Measurements from ENCODE around the gene LAMP1. TPM values are rescaled to one million over a fixed set of nuclear protein-coding genes. Genes with fewer than 3 reads are reported as not detected.
"Not testable (repeated sequence)": the region's sequence is repeated elsewhere in the genome, so short reads cannot be mapped to it uniquely, and the experiment has no call there.

The LAMP1 gene, protein sequence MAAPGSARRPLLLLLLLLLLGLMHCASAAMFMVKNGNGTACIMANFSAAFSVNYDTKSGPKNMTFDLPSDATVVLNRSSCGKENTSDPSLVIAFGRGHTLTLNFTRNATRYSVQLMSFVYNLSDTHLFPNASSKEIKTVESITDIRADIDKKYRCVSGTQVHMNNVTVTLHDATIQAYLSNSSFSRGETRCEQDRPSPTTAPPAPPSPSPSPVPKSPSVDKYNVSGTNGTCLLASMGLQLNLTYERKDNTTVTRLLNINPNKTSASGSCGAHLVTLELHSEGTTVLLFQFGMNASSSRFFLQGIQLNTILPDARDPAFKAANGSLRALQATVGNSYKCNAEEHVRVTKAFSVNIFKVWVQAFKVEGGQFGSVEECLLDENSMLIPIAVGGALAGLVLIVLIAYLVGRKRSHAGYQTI
- total RNA-seq (256 TPM), polyA plus RNA-seq (ENCODE audit: insufficient read depth, low read depth, low replicate concordance) (210 TPM)
- long read RNA-seq, donor 1, transcript LAMP1-201 (9 exons, 2,699 nt), result major isoform, 49 of 72 reads
- long read RNA-seq, donor 1, partial matches to known transcripts, result 23 of 72 reads
- long read RNA-seq, donor 1, other reads (novel, unspliced or antisense), result 0 of 72 reads
- long read RNA-seq, donor 2, transcript LAMP1-201 (9 exons, 2,699 nt), result major isoform, 46 of 223 reads
- long read RNA-seq, donor 2, partial matches to known transcripts, result 177 of 223 reads
- long read RNA-seq, donor 2, other reads (novel, unspliced or antisense), result 0 of 223 reads
- long read RNA-seq, donor 3, transcript LAMP1-201 (9 exons, 2,699 nt), result major isoform, 64 of 93 reads
- long read RNA-seq, donor 3, partial matches to known transcripts, result 22 of 93 reads
- long read RNA-seq, donor 3, other reads (novel, unspliced or antisense), result 7 of 93 reads
- long read RNA-seq, donor 4, transcript LAMP1-201 (9 exons, 2,699 nt), result major isoform, 63 of 79 reads
- long read RNA-seq, donor 4, partial matches to known transcripts, result 16 of 79 reads
- long read RNA-seq, donor 4, other reads (novel, unspliced or antisense), result 0 of 79 reads
- long read RNA-seq, donor 5, transcript LAMP1-201 (9 exons, 2,699 nt), result major isoform, 5 of 5 reads
- long read RNA-seq, donor 5, partial matches to known transcripts, result 0 of 5 reads
- long read RNA-seq, donor 5, other reads (novel, unspliced or antisense), result 0 of 5 reads
- long read RNA-seq, donor 6, transcript LAMP1-201 (9 exons, 2,699 nt), result major isoform, 23 of 28 reads
- long read RNA-seq, donor 6, partial matches to known transcripts, result 5 of 28 reads
- long read RNA-seq, donor 6, other reads (novel, unspliced or antisense), result 0 of 28 reads
- long read RNA-seq, donor 7, transcript LAMP1-201 (9 exons, 2,699 nt), result major isoform, 260 of 368 reads
- long read RNA-seq, donor 7, partial matches to known transcripts, result 73 of 368 reads
- long read RNA-seq, donor 7, other reads (novel, unspliced or antisense), result 35 of 368 reads
- long read RNA-seq, donor 8, transcript LAMP1-201 (9 exons, 2,699 nt), result major isoform, 33 of 59 reads
- long read RNA-seq, donor 8, partial matches to known transcripts, result 26 of 59 reads
- long read RNA-seq, donor 8, other reads (novel, unspliced or antisense), result 0 of 59 reads
- long read RNA-seq, donor 9, transcript LAMP1-201 (9 exons, 2,699 nt), result major isoform, 25 of 42 reads
- long read RNA-seq, donor 9, partial matches to known transcripts, result 17 of 42 reads
- long read RNA-seq, donor 9, other reads (novel, unspliced or antisense), result 0 of 42 reads
- long read RNA-seq, donor 10, transcript LAMP1-201 (9 exons, 2,699 nt), result major isoform, 44 of 225 reads
- long read RNA-seq, donor 10, partial matches to known transcripts, result 181 of 225 reads
- long read RNA-seq, donor 10, other reads (novel, unspliced or antisense), result 0 of 225 reads

DNA sequence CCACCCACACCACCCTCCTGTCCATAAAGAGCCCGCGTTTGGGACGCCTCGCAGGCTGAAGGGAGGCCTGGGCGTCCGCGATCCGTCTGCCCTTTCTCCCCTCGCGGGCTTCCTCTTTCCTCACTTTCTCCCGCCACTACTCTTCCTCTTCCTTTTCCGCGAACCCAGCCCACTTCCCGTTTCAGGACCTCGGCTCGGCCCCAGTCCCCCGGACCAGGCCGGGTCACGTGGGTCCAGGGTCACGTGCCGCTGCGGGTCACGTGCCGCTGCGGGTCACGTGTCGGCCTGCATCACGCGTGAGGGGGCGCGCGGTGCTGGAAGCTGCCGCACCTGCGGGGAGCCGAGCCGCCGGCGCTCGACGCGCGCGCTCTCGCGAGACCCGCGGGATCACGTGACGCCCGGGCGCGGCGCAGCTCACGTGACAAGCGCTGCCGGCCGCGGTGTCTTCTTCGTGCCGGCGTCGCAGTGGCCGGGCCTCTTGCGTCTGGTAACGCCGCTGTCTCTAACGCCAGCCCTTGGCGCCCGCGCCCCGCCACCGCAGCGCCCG lies at the start of gene LAMP1:
Gene LAMP1 (plus strand): TSS at position 417 of the 547 bp plus-strand sequence. CDS start 196 bp downstream, outside the sequence.
- H3K27ac ChIP-seq (ENCODE audit: low read depth in 2 of 2, low read length in 2 of 2), result peak within 1 kb of the TSS; percentile 84 to 89
- H3K4me1 ChIP-seq (ENCODE audit: control insufficient read depth in 2 of 3, insufficient read depth in 2 of 3, low read depth in 1 of 3, low read length in 3 of 3), result peaks cover 0 to 11% (median 5%) of the 10 kb centered on the region in 3 donors
- DNase-seq, result peak; percentile 98 to 99 (median 99)
- intact Hi-C loops (cut with DNase I), result no loop called here
- TF ChIP-seq, protein P1, sequence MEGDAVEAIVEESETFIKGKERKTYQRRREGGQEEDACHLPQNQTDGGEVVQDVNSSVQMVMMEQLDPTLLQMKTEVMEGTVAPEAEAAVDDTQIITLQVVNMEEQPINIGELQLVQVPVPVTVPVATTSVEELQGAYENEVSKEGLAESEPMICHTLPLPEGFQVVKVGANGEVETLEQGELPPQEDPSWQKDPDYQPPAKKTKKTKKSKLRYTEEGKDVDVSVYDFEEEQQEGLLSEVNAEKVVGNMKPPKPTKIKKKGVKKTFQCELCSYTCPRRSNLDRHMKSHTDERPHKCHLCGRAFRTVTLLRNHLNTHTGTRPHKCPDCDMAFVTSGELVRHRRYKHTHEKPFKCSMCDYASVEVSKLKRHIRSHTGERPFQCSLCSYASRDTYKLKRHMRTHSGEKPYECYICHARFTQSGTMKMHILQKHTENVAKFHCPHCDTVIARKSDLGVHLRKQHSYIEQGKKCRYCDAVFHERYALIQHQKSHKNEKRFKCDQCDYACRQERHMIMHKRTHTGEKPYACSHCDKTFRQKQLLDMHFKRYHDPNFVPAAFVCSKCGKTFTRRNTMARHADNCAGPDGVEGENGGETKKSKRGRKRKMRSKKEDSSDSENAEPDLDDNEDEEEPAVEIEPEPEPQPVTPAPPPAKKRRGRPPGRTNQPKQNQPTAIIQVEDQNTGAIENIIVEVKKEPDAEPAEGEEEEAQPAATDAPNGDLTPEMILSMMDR (IDR thresholded peaks at IDR 0.05; ENCODE audit: borderline replicate concordance, extremely low read depth, insufficient read depth), result no peak
- no peaks in the 10 kb centered on the region for H3K36me3 ChIP-seq (ENCODE audit: control insufficient read depth in 2 of 3, insufficient read depth in 3 of 3, low read length in 3 of 3)
- no peaks in the 10 kb centered on the region for H3K27me3 ChIP-seq (ENCODE audit: control insufficient read depth, insufficient read depth, low read length)
- H3K9ac ChIP-seq (ENCODE audit: low read length in 3 of 3), result peak within 1 kb of the TSS; percentile 88 to 93 (median 93)
- peak within 1 kb of the TSS; percentile 81 to 95 (median 82) for H3K4me3 ChIP-seq (ENCODE audit: low read length in 3 of 3)
- no peaks in the 10 kb centered on the region for H3K9me3 ChIP-seq (ENCODE audit: control insufficient read depth in 2 of 3, insufficient read depth in 1 of 3, low read length in 3 of 3)
- no peak for FAIRE-seq

DNA sequence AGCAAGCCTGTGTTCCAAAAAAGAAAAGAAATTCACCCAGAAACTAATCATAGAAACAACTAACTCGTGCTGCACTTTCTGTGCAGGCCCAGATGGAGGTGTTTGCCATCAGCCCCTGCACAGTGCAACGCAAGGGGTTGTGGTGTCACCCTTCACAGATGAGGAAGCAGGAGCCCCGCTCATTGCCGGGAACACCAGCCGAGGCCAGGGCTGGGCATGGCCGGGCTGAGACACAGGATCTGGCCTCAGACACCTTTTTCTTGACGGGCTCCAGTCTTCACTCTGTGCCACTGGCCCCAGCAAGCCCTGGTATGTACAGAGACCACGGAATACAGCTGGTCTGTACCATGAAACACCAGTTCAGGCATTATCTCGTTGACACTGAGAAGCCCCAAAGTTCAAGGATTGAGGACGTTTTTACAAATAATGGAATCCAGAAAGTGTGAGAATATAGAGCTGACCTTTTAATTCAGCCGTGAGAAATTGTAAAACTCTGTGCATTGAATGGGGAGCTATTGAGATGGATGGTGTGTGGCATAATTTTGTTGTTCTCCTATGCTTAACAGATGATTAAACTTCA lies 44.4 kb upstream of the LAMP1 start:
- peaks cover 4 to 40% (median 32%) of the 10 kb centered on the region in 3 donors for H3K36me3 ChIP-seq (ENCODE audit: control insufficient read depth in 2 of 3, insufficient read depth in 3 of 3, low read length in 3 of 3)
- DNase-seq (no peak), FAIRE-seq (no peak)
- no peaks in the 10 kb centered on the region for H3K4me1 ChIP-seq (ENCODE audit: control insufficient read depth in 2 of 3, insufficient read depth in 2 of 3, low read depth in 1 of 3, low read length in 3 of 3)
- TF ChIP-seq, protein P1 (IDR thresholded peaks at IDR 0.05; ENCODE audit: borderline replicate concordance, extremely low read depth, insufficient read depth), result no peak
- intact Hi-C loops (cut with DNase I), result no loop called here
- H3K27ac ChIP-seq (ENCODE audit: low read depth in 2 of 2, low read length in 2 of 2), result no peak overlapping the region
- no peak overlapping the region for H3K4me3 ChIP-seq (ENCODE audit: low read length in 3 of 3)
- H3K9ac ChIP-seq (ENCODE audit: low read length in 3 of 3), result no peak overlapping the region
- H3K9me3 ChIP-seq (ENCODE audit: control insufficient read depth in 2 of 3, insufficient read depth in 1 of 3, low read length in 3 of 3), result no peaks in the 10 kb centered on the region
- no peaks in the 10 kb centered on the region for H3K27me3 ChIP-seq (ENCODE audit: control insufficient read depth, insufficient read depth, low read length)

DNA sequence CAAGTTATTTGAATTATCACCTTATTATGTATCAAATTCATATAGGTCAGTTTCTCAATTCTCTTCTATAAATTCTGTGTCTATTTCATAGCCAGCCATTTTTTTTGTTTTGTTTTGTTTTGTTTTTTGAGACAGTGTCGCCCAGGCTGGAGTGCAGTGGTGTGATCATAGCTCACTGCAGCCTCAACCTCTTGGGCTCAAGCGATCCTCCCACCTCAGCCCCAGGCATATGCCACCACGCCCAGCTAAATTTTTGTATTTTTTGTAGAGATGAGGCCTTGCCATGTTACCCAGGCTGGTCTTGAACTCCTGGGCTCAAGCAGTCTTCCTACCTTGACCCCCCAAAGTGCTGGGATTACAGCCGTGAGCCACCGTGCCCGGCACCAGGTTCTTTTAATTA lies 39.1 kb upstream of the LAMP1 start:
- FAIRE-seq; H3K9ac ChIP-seq (ENCODE audit: low read length in 3 of 3); H3K27me3 ChIP-seq (ENCODE audit: control insufficient read depth, insufficient read depth, low read length); H3K9me3 ChIP-seq (ENCODE audit: control insufficient read depth in 2 of 3, insufficient read depth in 1 of 3, low read length in 3 of 3); intact Hi-C loops (cut with DNase I); H3K27ac ChIP-seq (ENCODE audit: low read depth in 2 of 2, low read length in 2 of 2); H3K4me3 ChIP-seq (ENCODE audit: low read length in 3 of 3); H3K4me1 ChIP-seq (ENCODE audit: control insufficient read depth in 2 of 3, insufficient read depth in 2 of 3, low read depth in 1 of 3, low read length in 3 of 3); DNase-seq: not testable (repeated sequence)
- peaks cover 10 to 34% (median 20%) of the 10 kb centered on the region in 3 donors for H3K36me3 ChIP-seq (ENCODE audit: control insufficient read depth in 2 of 3, insufficient read depth in 3 of 3, low read length in 3 of 3)
